ENCODE data around the gene ATL1. TPM values are rescaled to one million over a fixed set of nuclear protein-coding genes. Genes with fewer than 3 reads are reported as not detected.

ATL1 gene
- total RNA-seq, 1 donor from 2014 or later, result 1.8 TPM

- Mint-ChIP-seq H3K36me3 (no peaks in the 10 kb centered on the region), H3K27me3 (ENCODE audit: low read depth) (no peaks in the 10 kb centered on the region)
These were observed 45.8 kb downstream of the ATL1 start for GRCh38 chr14:50605766-50606165.

GRCh38 chr14:50606468-50606867 lies 46.5 kb downstream of the ATL1 start:
- no peaks in the 10 kb centered on the region for H3K36me3 Mint-ChIP-seq
- H3K9me3 Mint-ChIP-seq, result no peaks in the 10 kb centered on the region
- peaks cover 14% of the 10 kb centered on the region for H3K4me1 Mint-ChIP-seq
- no peak overlapping the region for H3K4me3 Mint-ChIP-seq
- H3K27ac Mint-ChIP-seq, result no peak overlapping the region
- TF ChIP-seq CTCF (IDR thresholded peaks at IDR 0.05; ENCODE audit: unreplicated experiment), result no peak
- H3K27me3 Mint-ChIP-seq (ENCODE audit: low read depth), result no peaks in the 10 kb centered on the region
- no peak for DNase-seq (ENCODE audit: low spot score in 2 of 2, unreplicated experiment in 2 of 2)

More at GRCh38 chr14:50605766-50606165, 45.8 kb downstream of the ATL1 start:
- TF ChIP-seq CTCF (IDR thresholded peaks at IDR 0.05; ENCODE audit: unreplicated experiment), result no peak
- Mint-ChIP-seq H3K27ac (peak overlapping the region; percentile 14), H3K4me3 (no peak overlapping the region), H3K4me1 (peaks cover 14% of the 10 kb centered on the region), H3K9me3 (no peaks in the 10 kb centered on the region)
- no peak for DNase-seq (ENCODE audit: low spot score in 2 of 2, unreplicated experiment in 2 of 2)

GRCh38 chr14:50607181-50607580 lies 47.2 kb downstream of the ATL1 start:
- peaks cover 14% of the 10 kb centered on the region for H3K4me1 Mint-ChIP-seq
- DNase-seq (ENCODE audit: low spot score in 2 of 2, unreplicated experiment in 2 of 2), result no peak
- H3K27me3 Mint-ChIP-seq (ENCODE audit: low read depth), result no peaks in the 10 kb centered on the region
- H3K9me3 Mint-ChIP-seq, result no peaks in the 10 kb centered on the region
- no peak for TF ChIP-seq CTCF (IDR thresholded peaks at IDR 0.05; ENCODE audit: unreplicated experiment)
- no peaks in the 10 kb centered on the region for H3K36me3 Mint-ChIP-seq
- H3K27ac Mint-ChIP-seq, result no peak overlapping the region
- no peak overlapping the region for H3K4me3 Mint-ChIP-seq

- H3K9me3 Mint-ChIP-seq, result no peaks in the 10 kb centered on the region
- peaks cover 14% of the 10 kb centered on the region for H3K4me1 Mint-ChIP-seq
- no peak for DNase-seq (ENCODE audit: low spot score in 2 of 2, unreplicated experiment in 2 of 2)
- no peak for TF ChIP-seq CTCF (IDR thresholded peaks at IDR 0.05; ENCODE audit: unreplicated experiment)
- no peaks in the 10 kb centered on the region for H3K27me3 Mint-ChIP-seq (ENCODE audit: low read depth)
- no peak overlapping the region for H3K4me3 Mint-ChIP-seq
- H3K27ac Mint-ChIP-seq, result no peak overlapping the region
- H3K36me3 Mint-ChIP-seq, result no peaks in the 10 kb centered on the region
These were observed 47.8 kb downstream of the ATL1 start for GRCh38 chr14:50607761-50608160.

GRCh38 chr14:50608302-50608851 lies 48.4 kb downstream of the ATL1 start:
- H3K4me3 Mint-ChIP-seq, result no peak overlapping the region
- no peak overlapping the region for H3K27ac Mint-ChIP-seq
- H3K27me3 Mint-ChIP-seq (ENCODE audit: low read depth), result no peaks in the 10 kb centered on the region
- H3K9me3 Mint-ChIP-seq, result no peaks in the 10 kb centered on the region
- no peaks in the 10 kb centered on the region for H3K36me3 Mint-ChIP-seq
- DNase-seq (ENCODE audit: low spot score in 2 of 2, unreplicated experiment in 2 of 2), result no peak
- TF ChIP-seq CTCF (IDR thresholded peaks at IDR 0.05; ENCODE audit: unreplicated experiment), result no peak
- peaks cover 10% of the 10 kb centered on the region for H3K4me1 Mint-ChIP-seq

GRCh38 chr14:50610465-50610864 lies 50.5 kb downstream of the ATL1 start:
- Mint-ChIP-seq H3K36me3 (no peaks in the 10 kb centered on the region), H3K4me1 (peaks cover 8% of the 10 kb centered on the region), H3K4me3 (no peak overlapping the region), H3K27me3 (ENCODE audit: low read depth) (no peaks in the 10 kb centered on the region), H3K9me3 (no peaks in the 10 kb centered on the region), H3K27ac (no peak overlapping the region)
- no peak for TF ChIP-seq CTCF (IDR thresholded peaks at IDR 0.05; ENCODE audit: unreplicated experiment)
- no peak for DNase-seq (ENCODE audit: low spot score in 2 of 2, unreplicated experiment in 2 of 2)
